OCI-M2 (cell line): Measurements from ENCODE around the gene GTPBP4.

Experiments used
- DNase-seq: peaks from one replicate; lab custom pipeline; 2025; ENCODE audit not compliant: unreplicated experiment; lab: John Stamatoyannopoulos, UW

Gene GTPBP4

DNA sequence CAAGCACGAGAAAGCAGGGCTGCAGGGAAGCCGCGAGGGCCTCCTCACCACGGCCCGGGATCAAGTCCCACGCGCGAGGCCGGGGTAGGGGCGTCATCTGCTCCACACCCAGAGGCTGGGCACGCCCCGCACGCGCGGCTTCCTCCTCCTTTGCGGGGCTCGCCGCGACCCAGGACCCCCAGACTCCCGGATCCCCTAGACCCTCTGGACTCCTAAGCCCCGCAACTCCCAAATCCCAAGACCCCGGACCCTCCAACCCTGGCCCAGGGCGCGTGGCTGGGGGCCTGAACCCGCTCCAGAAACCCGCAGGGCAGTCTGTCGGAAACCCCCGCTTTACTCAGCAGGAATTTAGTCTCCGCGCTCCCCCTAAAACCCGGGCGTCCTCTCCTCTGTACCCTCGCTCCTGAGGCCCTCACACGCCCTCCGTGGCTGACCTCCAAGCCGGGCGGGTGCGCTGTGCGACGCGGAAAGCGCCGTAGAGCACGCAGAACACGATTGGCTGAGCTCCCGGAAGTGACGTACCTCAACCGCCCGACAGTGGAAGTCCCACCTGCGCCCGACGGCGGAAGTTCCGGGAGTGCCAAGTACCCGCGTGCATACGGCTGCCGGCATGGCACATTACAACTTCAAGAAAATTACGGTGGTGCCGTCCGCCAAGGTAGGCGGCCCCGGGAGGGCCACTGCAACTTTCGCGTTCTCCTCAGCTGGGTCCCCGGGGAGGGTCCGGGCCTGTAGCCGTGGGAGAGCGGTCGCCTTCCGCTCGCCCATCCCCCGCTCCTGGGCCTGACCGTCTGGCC lies at the start of gene GTPBP4:
Gene GTPBP4 (plus strand): TSS at position 565 of the 797 bp plus-strand sequence. CDS start 46 bp downstream, at position 611.
- DNase-seq = no peak

- no peak for DNase-seq
Measured at GRCh38 chr10:938941-939678, 49.1 kb upstream of the GTPBP4 start.

DNA sequence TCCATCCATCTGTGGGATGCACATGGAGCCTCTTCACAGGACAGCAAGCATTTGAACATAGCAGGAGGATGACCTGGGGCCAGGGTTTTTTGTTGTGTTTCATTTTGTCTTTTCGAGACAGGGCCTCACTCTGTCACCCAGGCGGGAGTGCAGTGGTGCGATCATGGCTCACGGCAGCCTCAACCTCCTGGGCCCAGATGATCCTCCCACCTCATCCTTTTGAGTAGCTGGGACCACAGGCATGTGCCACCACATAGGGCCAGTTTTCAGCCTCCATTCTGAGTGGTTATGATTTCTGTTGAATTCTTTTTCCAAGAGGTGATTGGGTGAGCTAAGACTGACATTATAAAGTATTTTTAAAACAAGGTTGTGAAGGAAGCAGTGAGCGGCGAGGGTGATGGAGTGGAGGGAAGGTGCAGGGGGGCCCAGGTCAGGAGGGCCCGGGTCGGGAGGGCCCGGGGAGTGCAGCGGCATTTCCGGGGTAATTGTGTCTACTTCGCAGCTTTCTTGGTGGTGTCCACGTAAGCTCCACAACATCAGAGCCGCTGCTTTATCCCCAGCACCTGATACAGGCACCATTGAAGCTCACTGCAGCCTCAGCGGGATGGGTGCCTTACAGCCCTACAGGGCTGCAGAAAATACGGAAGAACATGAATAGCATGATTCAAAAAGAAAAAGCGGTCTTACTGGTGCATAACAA lies 44.8 kb upstream of the GTPBP4 start:
- DNase-seq = no peak

- DNase-seq = no peak
Measured at GRCh38 chr10:944034-944831, 44.0 kb upstream of the GTPBP4 start.

DNA sequence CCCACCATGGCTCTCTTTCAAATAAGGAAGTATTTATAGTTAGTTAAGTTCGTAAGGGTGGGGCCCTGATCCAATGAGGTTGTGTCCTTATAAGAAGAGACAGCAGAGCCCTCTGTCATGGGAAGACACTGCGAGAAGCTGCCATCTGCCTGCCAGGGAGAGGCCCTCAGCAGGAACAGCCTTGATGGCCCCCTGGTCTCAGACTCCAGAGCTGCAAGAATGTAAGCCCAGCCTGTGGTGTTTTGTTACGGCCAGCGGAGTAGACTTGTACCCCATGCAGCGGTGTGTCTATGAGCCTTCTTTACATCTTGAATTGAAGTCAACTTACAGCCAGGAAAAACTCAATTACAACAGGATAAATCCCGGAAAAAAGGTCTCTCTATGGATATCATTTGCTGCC lies 42.5 kb upstream of the GTPBP4 start:
- DNase-seq = no peak

- no peak for DNase-seq
Measured at GRCh38 chr10:947051-947450, 41.2 kb upstream of the GTPBP4 start.

DNA sequence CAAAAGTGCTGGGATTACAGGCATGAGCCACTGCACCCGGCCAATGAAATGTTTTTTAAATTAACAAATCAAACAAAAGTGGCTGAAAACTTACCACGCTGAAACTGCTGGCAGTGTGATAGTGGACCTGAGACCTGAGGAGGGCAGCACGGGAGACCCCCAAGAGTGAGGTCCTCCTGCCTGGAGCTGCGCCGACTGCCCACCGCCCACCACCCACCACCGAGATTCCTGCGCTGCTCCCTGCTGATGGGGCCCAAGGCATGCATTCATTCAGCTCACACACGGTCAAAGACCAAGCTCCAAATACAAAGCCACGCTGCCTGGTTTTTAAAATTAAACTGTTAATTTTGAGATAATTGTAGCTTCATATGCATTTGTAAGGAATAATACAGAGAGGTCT lies 40.4 kb upstream of the GTPBP4 start:
- DNase-seq = no peak

- DNase-seq = no peak
Measured at GRCh38 chr10:948347-948746, 39.9 kb upstream of the GTPBP4 start.

GRCh38 chr10:949446-949845 lies 38.8 kb upstream of the GTPBP4 start:
- DNase-seq = no peak

DNA sequence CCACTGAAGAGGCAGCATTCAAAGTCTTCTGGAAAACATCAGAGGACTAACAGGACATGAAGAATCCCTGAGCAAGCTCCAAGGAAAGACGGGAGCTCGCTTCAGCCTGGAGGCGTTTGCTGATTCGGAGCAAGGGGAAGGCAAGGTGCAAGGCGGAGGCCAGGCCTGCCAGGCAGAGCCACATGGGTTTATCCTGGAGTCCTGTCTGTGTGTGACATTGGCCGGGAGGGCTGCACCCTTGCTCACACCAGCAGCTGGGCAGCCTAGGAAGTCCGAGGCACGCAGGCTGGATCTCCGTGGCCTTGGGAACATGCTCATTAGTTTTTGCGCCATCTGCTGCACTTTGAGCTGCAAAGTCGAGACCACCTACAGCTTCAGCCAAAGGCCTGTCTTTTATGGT lies 34.4 kb upstream of the GTPBP4 start:
- DNase-seq = no peak

DNA sequence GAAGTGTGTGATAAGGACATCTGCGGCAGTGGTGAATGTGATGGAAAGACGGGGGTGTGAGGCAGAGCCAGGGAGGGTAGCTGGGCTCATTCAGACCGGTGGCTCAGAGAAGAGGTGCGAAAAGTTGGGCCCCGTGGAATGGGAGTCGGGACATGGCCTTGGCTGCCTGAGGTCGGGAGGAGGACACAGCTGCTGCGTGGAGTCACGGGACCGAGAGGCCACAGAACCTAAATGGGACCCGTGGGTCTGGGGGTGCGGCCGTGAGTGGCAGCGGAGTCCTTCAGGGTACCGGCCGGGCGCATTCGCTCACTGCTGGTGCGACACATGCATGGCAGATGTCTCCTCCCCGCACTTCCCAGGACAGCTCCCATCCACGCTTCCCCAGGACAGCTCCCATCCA lies 33.8 kb upstream of the GTPBP4 start:
- no peak for DNase-seq

DNA sequence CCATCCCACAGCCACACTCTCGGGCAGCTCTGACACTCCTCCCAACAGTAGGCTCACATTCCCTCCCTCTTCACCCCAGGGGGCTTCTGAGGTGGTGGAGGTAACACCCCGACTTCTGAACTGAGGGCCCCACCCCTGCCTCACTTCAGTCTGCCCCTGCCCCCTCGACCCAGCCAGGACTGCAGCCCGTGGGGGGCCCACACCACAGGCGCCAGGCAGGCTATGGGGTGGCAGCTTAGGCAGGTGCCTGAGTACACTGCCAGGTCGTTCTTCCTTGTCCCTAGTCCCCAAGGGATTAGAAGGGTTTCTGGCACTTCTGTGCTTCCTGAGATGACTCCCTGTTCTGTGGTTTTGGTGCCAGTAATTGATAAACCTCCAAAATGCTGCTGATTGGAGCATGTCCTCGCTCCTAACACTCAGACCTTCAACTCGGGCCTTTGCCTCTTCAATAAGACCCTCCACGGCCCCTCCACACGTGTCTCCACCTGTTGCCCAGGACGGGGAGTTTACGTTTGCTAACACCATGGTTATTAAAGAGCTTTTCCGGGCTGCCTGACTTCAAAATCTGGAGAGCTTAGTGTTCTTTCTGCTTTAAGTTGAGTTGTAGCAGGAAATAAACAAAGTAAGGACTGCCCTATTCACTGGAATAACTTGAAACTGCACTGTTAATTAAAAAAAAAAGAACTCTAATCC lies 33.0 kb upstream of the GTPBP4 start:
- no peak for DNase-seq

DNA sequence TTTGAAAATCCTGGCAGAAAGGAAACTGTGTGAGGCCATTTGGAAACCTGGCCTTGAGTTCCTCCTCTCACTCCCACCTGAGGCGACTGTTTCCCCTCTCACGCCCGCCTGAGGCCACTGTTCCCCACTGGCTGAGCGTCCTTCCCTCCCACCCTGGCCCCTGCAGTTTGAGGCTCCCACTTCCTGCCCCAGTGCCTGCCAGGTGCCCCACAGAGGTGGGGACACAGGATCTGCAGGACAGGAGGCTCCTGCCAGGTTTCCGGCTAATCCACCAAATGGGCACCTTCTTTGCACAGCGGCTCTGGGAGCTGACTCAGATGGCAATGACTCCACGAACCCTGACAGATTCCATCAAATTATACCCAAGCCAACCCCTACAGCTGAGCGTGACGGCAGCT lies 32.4 kb upstream of the GTPBP4 start:
- no peak for DNase-seq

DNA sequence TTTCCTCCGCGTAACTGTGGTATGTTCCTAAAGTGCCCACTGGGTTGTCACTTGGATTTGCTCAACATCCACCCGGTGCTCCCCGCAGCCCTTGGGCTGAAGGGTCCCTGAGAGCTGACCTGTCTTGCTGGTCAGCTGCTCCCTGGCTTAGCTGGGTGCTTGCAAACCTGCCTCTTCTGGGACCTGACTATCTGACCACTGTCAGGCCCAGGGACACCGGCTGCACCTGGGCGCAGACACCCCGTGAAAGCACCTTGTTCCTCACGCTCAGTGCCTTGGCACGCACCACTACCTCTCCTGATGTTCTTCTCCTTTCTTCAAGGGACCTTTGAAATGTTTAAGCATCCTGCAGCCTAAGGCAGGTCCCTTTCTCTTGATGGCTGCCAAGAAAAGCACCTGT lies 30.1 kb upstream of the GTPBP4 start:
- DNase-seq = no peak

- DNase-seq = no peak
Measured at GRCh38 chr10:958856-959255, 29.4 kb upstream of the GTPBP4 start.

DNA sequence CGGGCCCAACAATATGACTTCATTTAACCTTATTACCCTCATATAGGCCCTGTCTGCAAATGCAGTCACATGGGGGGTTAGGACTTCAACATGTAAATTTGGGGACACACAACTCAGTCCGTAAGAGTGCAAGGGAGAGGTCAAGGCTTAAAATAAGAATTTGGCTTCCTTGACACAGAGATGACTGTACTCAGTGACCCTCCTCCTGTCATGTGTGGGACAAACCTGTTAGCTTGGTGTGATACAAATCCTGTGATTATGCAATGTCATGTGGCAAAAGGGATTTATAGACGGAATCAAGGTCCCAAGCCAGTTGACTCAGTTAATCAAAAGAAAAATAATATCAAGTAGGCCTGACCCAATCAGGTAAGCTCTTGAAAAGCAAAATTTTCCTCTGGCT lies 25.9 kb upstream of the GTPBP4 start:
- no peak for DNase-seq

GRCh38 chr10:963186-963585 lies 25.0 kb upstream of the GTPBP4 start:
- no peak for DNase-seq

DNA sequence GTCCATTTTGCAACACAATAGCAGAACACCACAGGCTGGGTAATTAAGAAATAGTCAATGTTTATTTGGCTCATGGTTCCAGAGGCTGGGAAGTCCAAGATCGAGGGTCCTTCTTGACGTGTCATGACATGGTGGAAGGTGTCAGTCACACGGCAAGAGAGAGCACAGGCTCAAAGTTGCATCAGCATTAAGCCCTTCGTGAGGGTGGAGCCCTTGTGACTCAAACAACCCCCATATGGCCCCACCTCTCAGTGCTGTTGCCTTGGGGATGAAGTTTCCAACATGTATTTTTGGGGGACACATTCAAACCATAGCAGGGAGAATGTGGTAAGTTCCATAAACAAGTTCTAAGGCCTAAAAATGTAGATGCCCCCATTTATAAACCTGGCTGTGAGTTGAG lies 24.6 kb upstream of the GTPBP4 start:
- no peak for DNase-seq

GRCh38 chr10:964321-964987 lies 23.8 kb upstream of the GTPBP4 start:
- DNase-seq = no peak

- DNase-seq = no peak
Measured at GRCh38 chr10:964988-965417, 23.2 kb upstream of the GTPBP4 start.
